Duodenal mucosa (tissue), 2 donors: ENCODE results near the gene SERPINA1.
"Not testable (repeated sequence)": the region's sequence is repeated elsewhere in the genome, so short reads cannot be mapped to it uniquely, and the experiment has no call there.

Experiments
- H3K27ac ChIP-seq: one replicate; pipeline ENCODE4 v1.7.0; 2013; ENCODE audit warnings: low read depth, low read length
- H3K27me3 ChIP-seq, 2 donors: one replicate each; pipeline ENCODE4 v1.7.0; 2013; ENCODE audit warnings: low read length in 2 of 2, control low read depth in 1 of 2; ENCODE audit not compliant: insufficient read depth in 2 of 2, control insufficient read depth in 1 of 2
- H3K36me3 ChIP-seq, 2 donors: one replicate each; pipeline ENCODE4 v1.7.0; 2013; ENCODE audit warnings: low read length in 2 of 2, control low read depth in 1 of 2; ENCODE audit not compliant: insufficient read depth in 2 of 2, control insufficient read depth in 1 of 2
- H3K4me1 ChIP-seq, 2 donors: one replicate each; pipeline ENCODE4 v1.7.0; 2013; ENCODE audit warnings: low read length in 2 of 2, control low read depth in 1 of 2; ENCODE audit not compliant: insufficient read depth in 2 of 2, control insufficient read depth in 1 of 2
- H3K4me3 ChIP-seq, 2 donors: one replicate each; pipeline ENCODE4 v1.7.0; 2013; ENCODE audit warnings: low read length in 2 of 2, low read depth in 1 of 2
- H3K9ac ChIP-seq, 2 donors: one replicate each; pipeline ENCODE4 v1.7.0; 2013; ENCODE audit warnings: low read length in 2 of 2, low read depth in 1 of 2
- H3K9me3 ChIP-seq, 2 donors: one replicate each; pipeline ENCODE4 v1.7.0; 2013; ENCODE audit warnings: low read length in 2 of 2, control low read depth in 1 of 2; ENCODE audit not compliant: control insufficient read depth in 1 of 2

The SERPINA1 gene

DNA sequence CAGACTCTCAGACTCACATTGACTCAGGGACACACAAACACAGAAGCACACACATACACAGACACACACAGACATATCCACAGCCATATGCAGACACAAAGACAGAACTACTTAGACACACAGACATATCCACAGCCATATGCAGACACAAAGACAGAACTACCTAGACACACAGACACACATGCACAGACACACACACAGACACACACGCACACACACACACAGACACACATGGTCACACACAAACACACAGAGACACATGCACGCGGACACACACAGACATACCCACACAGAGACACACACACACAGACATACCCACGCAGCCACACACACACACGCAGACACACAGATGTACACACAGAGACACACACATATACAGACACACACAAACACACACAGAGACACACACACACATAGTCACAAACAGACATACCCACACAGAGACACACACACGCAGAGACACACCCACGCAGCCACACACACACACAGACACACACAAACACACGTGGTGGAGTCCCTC, 25.7 kb downstream of the SERPINA1 start:
- no peaks in the 10 kb centered on the region for H3K36me3 ChIP-seq
- no peak overlapping the region for H3K4me3 ChIP-seq
- no peaks in the 10 kb centered on the region for H3K9me3 ChIP-seq
- no peaks in the 10 kb centered on the region for H3K27me3 ChIP-seq
- no peak overlapping the region for H3K27ac ChIP-seq
- no peak overlapping the region for H3K9ac ChIP-seq
- no peaks in the 10 kb centered on the region for H3K4me1 ChIP-seq

DNA sequence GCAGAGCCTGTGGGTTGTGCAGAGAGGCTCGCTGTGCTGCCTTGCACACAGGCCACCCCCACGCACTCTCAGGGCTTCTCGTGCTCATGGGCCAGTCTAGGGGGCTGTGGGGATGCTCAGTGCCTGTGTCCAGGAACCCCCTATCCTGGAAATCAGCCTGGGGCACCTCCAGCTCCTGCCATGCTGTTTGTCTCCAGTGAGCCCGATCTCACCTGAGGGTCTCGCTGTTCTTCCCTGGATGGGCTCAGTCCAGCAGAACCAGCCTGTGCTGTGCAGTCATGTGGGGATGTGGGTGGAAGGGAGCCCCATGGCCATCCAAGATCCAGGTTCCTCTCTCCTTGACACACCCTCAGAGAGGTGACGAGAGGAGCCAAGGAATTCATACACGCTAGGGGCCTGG, 26.7 kb downstream of the SERPINA1 start:
- H3K4me1 ChIP-seq, result no peaks in the 10 kb centered on the region
- H3K27ac ChIP-seq, result no peak overlapping the region
- H3K4me3 ChIP-seq, result no peak overlapping the region
- no peaks in the 10 kb centered on the region for H3K9me3 ChIP-seq
- H3K36me3 ChIP-seq, result no peaks in the 10 kb centered on the region
- no peaks in the 10 kb centered on the region for H3K27me3 ChIP-seq
- H3K9ac ChIP-seq, result no peak overlapping the region

DNA sequence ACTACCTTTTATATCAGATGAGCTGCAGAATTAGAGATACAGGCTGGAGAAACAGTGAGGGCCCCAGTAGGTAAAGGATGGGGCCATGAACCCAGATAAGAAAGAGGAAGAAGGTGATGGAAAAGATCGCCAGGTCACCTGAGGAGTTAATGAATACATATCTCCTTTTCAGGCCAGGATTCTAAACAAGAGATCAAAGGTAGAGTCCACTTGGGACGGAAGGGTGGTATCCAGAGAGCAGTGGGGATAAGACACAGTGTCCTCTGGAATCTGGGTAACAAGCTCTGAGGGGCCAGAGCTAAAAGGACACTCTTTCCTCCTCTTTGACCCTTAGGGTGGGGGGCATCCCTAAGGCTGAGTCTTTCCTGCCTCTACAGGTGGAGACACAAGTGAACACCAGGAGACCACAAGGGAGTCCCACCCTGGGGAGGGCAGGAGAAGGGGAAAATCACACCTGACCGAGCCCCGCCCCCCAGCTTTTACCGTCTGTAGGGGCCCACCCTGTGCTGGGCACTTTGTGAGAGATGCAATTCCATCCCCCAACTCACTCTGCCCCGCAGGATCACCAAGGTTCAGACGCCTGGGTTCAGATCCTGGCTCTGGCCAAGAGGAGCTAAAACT, 27.3 kb downstream of the SERPINA1 start:
- Histone ChIP-seq H3K27me3 (no peaks in the 10 kb centered on the region), H3K4me3 (no peak overlapping the region), H3K9me3 (no peaks in the 10 kb centered on the region), H3K36me3 (no peaks in the 10 kb centered on the region), H3K9ac (no peak overlapping the region), H3K4me1 (no peaks in the 10 kb centered on the region), H3K27ac (no peak overlapping the region)

DNA sequence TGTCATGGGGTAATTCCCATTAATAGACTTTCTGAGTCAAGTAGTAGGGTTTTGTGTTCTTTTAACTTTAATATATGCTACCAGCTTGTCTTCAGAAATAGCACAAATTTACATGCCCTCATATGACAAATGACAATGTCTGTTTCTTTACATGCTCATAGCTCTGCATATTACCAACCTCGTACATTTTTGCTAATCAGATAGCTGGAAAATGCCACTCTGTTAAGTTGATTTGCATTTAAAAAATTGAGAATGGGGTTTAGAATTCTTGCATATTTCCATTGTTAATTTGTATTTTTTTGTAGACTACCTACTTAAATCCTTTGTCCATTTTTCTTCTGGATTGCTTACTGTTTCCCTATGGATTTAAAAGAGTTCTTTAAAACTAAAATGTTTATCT, 31.2 kb downstream of the SERPINA1 start:
- Histone ChIP-seq H3K9me3 (no peaks in the 10 kb centered on the region), H3K4me1 (no peaks in the 10 kb centered on the region), H3K9ac (no peak overlapping the region), H3K27me3 (no peaks in the 10 kb centered on the region), H3K4me3 (no peak overlapping the region), H3K27ac (no peak overlapping the region), H3K36me3 (no peaks in the 10 kb centered on the region)

DNA sequence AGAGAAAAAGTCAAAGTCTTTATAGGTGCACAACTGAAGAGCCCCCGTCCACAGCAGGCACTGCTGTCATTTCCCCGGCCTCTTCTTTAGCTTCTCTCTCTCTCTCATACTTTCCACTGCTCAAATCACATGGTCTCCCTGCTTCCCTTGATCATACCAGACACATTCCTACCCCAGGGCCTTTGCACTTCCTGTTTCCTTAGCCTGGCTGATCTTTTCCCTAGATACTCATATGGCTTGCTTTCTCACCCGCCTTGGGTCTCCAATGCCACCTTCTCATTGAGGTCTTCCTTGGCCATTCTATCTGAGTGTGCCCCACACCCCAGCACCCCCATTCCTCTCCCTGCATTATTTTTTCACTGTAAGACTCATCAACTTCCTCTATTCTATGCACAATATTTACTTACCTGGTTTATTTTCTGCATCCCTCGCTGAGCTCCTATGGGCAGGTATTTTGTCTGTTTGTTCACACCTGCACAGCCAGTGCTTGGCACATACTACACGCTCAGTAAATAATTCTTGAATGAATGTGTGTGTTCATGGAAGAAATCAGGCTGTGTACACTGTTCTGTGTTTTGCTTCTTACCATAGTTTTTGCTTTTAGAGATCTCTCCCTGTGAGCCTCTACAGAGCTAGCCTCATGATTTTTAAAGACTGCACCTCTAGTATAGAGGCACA, 31.9 kb downstream of the SERPINA1 start:
- no peak overlapping the region for H3K27ac ChIP-seq

DNA sequence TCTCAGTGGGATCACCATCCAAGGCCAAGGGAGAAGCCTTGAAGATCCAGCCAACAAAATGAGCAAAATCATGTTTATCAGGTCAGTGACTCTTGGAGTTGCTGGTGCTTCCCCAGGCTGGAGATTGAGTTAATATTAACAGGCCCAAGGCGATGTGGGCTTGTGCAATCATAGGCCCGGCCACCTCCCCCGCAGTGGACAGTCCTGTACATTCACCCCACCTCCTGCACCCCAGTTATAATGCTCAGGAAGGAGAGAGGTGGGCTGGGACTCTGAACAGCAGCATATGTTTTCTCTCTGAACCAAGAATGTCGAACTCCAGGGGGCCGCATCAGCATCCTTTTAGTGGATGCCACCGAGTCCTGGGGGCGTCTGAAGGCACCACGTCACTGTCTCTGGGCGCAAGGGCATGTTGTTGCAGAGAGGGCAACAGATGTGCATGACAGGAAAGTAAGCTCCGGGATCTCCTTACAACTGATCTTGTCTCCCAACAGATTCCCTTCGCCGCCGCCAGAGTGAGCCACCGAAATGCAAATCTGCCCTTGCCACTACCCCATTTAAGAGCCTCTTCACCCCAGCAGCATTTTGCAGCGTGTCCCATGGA, 33.1 kb downstream of the SERPINA1 start:
- Histone ChIP-seq H3K4me1 (no peaks in the 10 kb centered on the region), H3K36me3 (no peaks in the 10 kb centered on the region), H3K9me3 (no peaks in the 10 kb centered on the region), H3K9ac (no peak overlapping the region), H3K4me3 (no peak overlapping the region), H3K27me3 (no peaks in the 10 kb centered on the region), H3K27ac (no peak overlapping the region)

More for the DNA sequence above, 31.9 kb downstream of the SERPINA1 start:
- Histone ChIP-seq H3K9ac (no peak overlapping the region), H3K9me3 (no peaks in the 10 kb centered on the region), H3K27me3 (no peaks in the 10 kb centered on the region), H3K4me3 (no peak overlapping the region), H3K4me1 (no peaks in the 10 kb centered on the region), H3K36me3 (no peaks in the 10 kb centered on the region)

DNA sequence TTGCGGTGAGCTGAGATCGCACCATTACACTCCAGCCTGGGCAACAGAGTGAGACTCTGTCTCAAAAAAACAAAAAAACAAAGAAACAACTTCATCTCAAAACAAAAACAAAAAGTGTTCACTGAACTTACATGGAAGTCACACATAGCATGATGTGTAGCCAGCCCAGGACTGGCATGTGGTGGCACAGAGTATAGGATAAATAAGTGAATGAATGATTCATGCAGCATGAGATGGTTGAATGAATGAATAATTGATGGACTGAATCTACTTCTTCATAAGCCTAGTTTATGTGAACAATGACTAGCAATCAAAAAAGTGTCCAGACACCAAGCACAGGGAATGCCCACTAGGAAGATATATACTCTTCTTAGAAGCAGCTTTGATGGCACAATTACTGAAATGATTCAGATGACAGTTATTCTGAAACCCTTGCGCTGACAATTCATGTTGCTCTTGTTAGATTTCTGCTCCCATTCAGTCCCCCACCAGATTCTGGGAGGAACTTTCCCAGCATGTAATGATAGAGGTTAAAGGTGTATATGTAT, 33.7 kb downstream of the SERPINA1 start:
- H3K27ac ChIP-seq, result no peak overlapping the region
- no peak overlapping the region for H3K4me3 ChIP-seq
- H3K4me1 ChIP-seq, result no peaks in the 10 kb centered on the region
- H3K9me3 ChIP-seq, result no peaks in the 10 kb centered on the region
- no peaks in the 10 kb centered on the region for H3K27me3 ChIP-seq
- no peaks in the 10 kb centered on the region for H3K36me3 ChIP-seq
- no peak overlapping the region for H3K9ac ChIP-seq

DNA sequence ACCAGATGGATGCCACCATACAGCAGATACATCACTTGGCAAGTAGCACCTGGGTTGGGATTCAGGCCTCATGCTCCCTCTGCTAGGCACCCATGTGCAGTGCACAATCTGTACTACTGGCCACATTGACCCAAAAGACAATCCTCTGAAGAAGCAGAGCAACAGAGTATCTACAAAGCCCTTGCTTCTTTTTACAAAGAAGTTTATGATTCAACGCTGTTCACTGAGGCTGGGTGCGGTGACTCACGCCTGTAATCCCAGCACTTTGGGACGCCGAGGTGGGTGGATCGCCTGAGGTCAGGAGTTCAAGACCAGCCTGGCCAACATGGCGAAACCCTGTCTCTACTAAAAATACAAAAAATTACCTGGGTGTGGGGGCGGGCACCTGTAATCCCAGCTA, 34.2 kb downstream of the SERPINA1 start:
- not testable (repeated sequence) for H3K4me3 ChIP-seq, H3K9me3 ChIP-seq, H3K9ac ChIP-seq, H3K36me3 ChIP-seq, H3K4me1 ChIP-seq, H3K27ac ChIP-seq, H3K27me3 ChIP-seq

DNA sequence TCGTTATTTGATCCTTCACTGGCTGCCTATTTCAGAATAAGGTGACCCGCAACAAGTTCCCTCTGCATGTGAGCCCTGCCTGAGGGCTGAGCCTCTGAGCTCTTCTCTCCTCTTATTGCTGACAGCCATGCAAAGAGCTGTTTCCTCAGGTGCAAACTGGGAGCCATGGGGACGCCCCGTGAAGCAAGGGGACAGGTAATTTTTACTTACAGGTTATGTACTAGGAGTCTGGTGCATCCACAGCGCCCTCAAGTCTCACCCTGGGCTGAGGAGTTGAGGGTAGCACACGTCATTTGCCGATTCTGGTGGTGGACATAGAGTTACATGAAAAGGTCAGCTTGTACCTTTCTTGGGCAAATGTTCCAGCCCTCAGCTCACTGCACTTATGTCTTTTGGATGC, 39.1 kb downstream of the SERPINA1 start:
- Histone ChIP-seq H3K4me3 (no peak overlapping the region), H3K4me1 (no peaks in the 10 kb centered on the region), H3K9ac (no peak overlapping the region), H3K27me3 (peaks cover 0 to 3% of the 10 kb centered on the region in 2 donors), H3K9me3 (no peaks in the 10 kb centered on the region), H3K27ac (no peak overlapping the region), H3K36me3 (no peaks in the 10 kb centered on the region)

DNA sequence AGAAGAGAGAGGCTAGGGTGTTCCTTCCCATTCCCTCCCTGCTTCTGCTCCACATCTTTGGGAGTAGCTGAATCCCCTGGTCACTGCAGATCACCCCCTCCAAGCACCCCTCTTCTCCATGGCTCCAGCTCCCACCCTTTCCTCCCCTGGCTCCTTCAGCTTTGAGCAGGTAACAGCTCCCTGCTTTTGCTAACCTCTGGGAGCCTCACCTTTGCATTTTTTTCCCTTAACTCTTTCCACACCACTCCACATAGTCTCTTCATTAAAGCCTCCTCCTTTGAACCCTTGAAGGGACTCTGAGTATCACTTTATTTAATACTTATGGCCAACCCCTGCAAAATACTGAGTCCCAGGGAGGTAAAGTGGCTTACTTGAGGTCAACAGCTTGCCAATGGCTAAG, 39.6 kb downstream of the SERPINA1 start:
- Histone ChIP-seq H3K9me3 (no peaks in the 10 kb centered on the region), H3K9ac (no peak overlapping the region), H3K4me1 (no peaks in the 10 kb centered on the region), H3K4me3 (no peak overlapping the region), H3K27me3 (peaks cover 0 to 3% of the 10 kb centered on the region in 2 donors), H3K27ac (no peak overlapping the region), H3K36me3 (no peaks in the 10 kb centered on the region)
